GM03348 (cell line): ENCODE measurements around the gene TRAPPC10.

Experiments used
- DNase-seq: peaks from one replicate; pipeline ENCODE4 v3.0.0; 2012; ENCODE audit warnings: low spot score

Gene TRAPPC10

DNA sequence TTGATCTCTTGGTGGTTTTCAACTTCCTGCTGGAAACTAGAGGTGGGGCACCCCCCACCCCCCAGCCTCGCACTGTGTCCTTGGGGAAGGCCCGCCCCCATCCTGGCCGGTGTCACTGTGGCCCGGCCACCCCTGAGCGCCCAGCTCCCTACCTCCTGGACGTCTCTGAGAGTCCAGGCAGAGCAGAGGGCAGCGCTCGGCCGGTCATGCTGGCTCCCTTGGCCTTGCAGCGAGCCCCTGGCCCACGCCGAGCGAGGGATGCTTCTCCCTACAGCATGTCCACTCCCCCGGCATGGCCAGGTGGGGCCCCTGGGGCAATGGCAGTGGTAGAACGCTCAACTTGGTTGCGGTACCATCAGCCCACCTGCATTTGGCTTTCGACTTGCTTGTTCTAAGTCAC lies 28.7 kb upstream of the TRAPPC10 start:
- DNase-seq: no peak

DNA sequence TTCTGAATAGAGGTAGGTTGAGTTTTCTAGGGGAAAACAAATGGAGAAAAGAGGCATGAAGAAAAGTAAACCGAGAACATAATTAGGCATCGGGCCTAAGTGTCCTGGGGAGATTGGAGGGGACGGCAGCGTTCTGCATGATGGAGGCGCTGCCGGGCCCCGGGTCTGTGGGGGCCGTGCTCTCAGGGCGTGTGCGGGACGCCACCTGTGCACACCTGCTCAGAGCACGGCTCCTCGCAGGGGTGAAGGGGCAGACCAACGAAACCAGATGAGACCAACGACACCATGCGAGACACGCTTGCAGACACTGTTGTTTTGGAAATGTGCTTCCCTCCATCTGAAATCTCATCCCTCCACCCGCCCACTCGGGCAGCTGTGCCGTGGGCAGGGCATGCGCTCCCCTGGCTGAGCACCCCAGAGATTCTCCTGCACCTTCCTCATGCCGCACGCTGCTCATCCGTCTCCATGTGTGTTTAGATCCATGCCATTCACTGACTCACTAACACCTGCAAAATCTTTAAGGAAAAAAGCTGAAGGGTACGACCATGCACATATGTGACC lies 28.2 kb upstream of the TRAPPC10 start:
- DNase-seq: no peak

DNA sequence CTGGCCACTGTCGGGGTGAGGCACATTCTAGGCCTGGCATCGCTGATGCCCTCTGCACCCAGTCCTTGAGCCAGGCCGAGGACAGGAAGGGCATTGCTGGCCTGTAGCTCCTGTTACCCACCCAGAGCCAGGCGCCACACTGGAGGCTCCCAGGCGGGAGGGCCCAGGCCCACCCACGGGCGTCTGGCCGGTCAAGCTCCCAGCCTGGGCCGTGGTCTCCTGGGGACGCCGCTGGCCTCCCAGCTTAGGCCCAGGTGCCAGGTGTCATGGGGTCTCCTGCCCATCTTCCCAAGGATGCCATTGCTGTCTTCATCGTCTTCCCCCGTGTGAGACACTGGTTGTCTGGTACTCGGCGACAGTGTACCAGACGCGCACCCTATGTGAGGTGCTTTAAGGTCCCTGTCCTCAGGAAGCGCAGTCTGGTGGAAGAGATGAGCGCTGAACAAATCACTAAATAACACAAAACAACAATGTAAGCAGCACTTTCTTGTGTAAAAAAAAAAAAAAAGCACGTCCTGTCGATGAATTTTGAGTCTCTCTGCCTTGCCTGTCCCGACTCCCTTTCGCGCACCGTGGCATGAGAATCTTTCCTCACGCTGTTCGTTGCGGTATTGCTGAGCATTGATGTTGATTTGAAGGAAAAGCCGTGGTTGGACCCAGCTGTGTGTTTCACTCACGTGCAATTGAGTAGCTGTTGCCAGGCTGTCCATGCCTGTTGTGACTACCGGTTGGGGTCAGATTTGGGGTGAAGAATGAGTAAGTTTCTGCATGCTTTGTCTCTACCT lies 27.0 kb upstream of the TRAPPC10 start:
- no peak for DNase-seq

DNA sequence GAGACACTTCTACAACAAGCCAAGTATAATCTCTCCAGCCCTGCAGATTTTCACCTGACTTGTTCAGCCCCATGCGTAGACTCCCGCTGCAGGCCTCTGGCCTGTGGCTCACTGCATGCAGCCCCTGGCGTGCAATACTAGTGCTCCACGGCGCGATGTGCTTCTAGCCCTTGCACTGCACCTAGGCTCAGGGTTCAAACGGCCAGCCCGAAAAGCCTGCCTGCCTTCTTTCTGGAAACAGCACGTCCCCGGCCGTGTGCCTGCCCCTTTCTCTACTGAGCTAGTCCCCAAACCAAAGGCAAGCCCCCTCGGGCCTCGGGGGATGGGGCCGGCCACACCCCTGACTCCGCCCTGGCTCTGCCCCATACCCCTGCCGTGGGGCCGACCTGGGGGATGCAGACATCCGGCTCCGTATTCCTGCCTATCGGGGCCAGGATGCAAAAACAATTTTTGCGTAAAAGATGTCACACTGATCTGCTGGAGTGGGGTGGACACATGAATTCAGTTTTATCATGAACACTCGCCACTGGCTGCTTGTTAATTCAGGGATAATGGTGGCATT lies 26.3 kb upstream of the TRAPPC10 start:
- DNase-seq: no peak

DNA sequence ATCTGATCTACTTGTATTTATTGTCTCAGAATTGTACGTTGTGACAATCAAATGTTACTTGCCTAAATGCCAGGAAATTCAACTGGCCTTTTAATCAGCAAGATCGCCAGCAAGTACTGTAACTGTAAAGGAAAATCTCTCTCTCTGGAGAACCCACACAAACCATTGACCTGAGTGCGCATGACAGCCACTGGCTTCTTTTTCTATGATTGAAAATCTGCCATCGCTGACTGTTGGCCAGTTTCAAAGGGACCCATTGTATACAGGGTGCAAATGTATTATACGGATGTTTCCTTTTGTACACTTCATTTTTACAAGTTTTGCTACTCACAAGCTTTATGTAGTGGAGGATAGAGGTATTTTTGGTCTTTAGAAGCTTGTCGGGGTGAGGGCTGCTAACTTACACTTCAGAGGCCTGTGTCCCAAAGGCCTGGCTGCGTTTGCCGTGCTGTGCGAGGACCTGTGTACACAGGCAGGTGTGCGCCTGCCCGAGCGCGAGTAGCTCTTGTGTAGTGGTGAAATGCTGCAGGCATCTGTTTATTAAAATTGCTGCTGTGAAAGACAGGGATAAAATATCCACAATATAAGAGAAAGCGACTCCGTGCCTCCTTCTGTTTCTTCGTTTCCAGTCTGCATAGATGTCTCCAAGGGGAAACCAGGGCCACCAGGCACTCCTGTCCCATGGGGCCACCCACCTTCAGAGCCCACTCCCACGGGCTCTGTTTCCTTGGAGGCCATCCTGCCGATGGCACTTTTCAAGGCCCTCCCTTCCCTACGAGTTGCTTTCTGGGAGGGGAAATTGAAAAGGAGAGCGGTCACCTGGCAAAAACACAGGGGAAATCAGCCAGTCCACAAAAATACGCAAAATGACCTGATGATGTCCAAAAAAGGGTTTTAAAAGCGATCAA lies 25.3 kb upstream of the TRAPPC10 start:
- DNase-seq: no peak

DNA sequence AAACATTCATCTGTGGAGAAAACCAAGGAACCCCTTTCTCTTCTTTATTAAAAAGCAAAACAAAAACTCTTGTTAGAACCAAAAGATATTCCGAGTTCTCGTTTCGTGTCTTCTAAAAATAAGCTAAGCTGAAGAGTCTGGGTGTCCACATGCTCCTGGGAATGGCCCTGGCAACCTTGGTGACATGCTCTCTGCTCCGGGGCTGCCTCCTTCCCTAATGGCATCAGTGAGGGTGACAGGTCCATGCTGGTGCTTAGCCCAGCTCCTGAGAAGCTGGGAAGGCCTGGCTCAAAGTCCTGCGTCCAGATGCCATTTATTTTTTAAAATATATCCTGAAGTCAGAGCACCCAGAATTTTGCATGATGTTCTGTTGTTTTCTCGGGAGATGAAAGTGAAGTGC lies 24.6 kb upstream of the TRAPPC10 start:
- no peak for DNase-seq

DNA sequence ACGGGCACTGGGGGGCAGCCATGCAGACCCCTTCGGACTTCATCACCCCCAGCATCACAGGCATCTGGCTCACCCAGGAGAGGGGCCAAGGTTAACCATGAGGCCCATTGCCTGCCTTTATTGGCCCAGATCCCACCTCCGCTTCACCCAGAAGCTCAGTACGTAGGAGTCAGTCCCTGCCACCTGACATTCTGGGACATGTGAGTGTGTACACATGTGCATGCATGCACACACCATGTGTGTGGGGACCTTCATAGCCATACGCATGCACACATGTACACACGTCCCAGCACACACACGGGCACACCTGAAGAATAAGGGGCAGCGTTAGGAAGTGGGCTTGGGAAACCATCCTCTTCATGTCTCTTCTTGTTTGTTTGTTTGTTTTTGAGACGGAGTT lies 24.1 kb upstream of the TRAPPC10 start:
- no peak for DNase-seq

DNA sequence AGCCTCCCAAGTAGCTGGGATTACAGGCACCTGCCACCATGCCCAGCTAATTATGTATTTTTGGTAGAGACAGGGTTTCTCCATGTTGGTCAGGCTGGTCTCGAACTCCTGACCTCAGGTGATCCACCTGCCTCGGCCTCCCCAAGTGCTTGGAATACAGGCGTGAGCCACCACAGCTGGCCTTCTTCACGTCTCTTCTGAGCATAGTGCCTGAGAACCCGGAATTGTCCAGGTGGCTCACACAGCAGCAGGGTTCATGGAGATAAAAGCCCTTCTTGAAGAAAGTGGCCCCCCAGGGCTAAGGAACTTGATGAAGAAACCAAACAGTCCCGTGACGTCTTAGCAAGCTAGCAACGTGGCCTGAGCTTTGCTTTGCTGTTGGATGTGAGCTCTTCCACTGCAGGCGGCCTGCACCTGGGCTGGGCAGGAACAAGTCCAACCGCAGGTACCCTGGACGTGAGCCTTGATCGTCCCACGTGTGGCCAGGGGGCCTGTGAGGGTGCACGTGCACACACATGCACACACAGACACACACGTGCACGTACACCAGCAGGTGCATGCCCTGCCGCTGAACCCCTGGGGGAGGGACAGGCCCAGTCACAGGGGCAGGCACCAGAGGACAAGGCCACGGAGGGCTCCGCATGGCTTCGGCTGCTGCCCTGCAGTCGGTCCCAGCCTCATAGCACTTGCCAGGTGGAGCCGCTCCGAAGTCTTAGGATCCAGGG lies 23.4 kb upstream of the TRAPPC10 start:
- no peak for DNase-seq

DNA sequence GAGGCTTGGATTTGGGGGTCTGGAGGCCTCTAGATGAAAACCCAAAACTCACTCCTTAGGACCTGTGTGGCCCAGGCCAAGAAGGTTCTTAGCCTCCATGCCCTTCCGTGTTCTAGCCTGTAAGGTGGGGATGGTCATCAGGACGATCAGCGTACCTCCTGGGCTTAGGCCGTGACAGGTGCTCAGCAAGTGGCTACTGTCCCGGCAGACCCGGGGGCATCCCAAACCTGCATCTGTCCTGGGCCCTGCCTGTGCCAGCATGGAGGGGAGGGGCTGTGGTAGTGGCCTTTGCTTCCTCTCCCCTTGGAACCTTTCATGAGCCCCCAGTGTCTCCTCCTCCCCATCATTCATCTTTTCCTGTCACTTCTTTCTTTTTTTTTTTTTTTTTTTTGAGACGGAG lies 22.7 kb upstream of the TRAPPC10 start:
- DNase-seq: no peak

DNA sequence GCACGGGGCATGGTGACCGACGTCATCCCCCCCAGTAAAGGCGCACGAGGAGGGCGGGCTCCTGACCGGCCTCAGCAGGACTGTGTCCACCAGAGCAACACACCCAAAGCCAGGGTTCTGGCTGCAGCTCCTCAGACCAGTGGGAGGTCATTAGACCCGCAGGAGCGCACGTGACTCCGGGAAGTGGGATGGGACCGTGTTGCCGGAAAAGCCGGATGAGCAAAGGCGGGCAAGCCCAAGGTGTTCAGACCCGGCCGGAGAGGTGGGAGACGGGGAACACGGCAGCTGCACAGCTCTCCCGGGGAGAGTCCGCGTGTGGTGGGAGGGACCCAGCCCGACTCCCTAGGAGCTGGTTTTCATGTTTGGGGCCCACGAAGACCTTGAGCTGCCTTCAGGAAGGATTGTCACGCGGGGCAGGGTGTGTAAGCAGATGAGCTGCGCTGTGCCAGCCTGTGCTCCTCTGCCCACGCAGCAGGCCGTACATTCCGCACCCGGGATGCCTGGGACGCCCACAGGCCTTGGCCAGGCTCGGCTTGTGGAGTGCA lies 20.6 kb upstream of the TRAPPC10 start:
- no peak for DNase-seq

DNA sequence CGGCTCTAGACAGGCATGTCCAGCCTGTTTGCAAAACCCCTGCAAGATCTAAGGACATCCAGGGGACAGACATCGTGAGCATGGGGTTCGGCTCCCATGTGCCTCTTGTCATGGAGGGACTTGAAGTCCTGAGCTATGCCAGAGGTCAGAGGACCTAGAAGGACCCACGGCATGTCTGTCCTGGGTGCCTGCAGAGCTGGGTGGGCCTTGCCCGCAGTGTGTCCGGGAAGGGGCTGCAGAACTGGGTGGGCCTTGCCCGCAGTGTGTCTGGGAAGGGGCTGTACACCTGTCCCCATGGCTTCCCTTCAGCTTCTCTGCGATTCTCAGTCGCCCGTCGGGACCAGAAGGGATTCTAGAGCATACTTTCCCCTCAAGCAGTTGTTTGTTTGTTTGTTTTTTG lies 20.0 kb upstream of the TRAPPC10 start:
- DNase-seq: no peak

DNA sequence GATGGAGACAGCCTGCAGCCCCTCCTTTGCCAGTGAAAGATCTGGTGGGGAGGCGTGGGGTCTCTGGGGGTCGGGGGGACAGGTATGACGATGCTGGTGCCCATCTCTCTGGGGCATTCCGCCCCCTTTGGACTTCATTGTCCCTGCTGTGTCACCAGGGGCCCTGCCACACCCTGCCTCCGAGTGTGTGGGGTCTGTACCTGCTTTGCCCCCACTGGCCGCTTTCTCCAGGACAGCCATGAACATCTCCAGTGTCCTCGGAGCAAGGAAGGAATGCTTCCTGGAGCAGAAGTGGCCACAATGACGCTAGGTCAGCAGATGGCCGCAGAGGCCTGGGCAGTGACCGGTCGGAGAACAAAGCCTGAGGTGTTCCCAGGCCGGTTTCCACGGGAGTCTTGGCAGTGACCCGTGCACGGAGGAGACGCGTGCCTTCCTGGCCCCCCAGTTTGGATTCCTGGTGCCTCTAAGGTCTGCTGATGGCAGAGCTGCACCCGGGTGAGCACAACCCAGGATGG lies 18.6 kb upstream of the TRAPPC10 start:
- no peak for DNase-seq

DNA sequence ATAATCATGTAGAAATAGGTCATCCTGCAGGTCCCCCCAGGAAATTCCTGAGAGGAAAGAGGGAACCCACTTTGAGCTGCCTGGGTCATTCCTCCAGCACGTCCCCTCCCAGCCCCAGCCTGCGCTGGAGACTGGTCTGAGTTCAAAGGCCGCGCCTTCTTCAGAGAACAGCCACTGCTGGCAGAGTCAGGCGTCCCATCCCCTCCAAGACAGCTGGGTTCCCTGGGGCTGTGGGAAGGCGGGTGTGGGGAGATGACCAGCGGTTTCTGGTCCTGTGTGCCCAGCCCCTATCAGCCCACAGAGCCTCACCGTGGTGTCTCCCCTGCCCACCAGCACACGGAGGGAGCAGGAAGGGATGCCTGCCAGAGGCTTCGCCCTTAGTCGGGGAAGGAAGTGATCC lies 18.0 kb upstream of the TRAPPC10 start:
- DNase-seq: no peak

DNA sequence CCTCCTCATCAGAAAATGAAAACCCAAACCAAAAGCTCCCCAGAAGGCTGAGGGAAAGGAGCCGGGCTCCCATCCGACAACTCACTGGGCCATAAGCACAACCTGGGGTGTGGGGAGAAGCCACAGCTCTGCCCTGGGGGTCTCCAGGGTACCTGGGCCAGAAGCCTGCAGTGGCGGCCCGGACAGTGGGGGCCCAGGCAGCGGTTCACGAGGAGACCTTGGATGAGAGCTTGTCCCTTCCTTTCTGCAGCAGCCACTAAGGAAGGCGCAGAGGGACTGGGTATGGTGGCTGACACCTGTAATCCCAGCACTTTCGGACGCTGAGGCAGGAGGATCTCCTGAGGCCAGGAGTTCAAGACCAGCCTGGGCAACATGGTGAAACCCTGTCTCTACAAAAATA lies 17.5 kb upstream of the TRAPPC10 start:
- no peak for DNase-seq

DNA sequence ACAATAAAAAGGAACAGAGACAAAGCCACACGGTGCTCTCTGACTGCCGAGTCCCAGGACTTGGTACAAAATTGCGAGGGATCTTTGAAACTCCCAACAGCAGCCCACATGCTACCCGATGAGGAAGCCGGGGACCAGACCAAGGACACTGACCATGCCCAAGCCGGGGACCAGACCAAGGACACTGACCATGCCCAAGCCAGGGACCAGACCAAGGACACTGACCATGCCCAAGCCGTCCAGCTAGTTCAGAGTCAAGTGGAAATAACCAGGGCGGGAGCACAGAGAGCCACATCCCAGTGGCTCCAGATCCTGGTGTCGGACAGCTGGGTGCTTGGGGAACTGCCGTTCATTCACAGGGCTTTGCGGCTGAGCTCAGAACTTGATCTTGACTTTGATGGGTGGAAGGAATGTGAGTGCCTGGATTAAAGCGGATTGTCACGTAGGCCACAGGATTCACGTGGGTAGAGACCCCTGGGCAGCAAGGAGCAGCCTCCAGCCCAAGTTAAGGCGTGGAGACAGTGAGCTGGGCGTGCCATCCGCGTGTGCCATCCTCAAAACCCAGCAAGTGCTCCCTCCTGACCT lies 16.5 kb upstream of the TRAPPC10 start:
- DNase-seq: no peak

DNA sequence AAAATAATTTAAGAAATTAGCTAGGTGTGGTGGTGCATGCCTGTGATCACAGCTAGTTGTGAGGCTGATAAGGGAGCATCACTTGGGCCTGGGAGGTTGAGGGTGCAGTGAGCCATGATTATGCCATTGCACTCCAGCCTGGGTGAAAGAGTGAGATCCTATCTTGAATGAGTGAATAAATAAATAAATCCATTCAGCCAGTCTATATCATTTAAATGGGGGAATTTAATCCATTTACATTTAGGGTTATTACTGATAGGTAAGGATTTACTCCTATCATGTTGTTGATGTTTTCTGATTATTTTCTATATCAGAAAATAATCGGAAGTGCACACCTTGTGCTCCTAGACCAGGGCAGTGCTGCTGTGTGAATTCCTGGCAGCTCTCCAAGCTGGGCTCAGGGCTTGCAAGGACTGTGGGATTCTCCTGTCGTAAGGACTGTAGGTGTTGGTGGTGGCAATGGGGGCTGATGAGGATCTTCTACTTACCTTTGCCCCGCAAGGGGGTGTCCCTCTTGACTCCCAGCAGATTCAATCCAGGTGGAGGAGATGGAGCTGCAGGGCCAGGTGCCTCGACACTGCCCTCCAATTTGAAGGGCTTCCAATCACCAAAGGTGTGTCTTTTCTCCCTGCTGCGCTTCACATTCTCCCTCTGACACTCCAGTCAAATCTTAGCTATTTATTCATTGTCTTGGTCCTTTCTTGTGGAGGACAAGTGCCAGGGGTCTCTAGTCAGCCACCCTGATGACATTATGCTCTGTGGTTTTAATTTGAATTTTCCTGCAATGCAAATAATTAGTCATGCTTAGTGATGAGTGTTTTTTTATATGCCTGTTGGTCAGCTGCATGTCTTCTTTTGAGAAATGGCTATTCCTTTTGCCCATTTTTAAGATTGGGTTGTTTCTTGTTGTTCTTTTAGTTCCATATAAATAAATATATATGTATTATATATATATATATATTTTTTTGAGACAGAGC lies 14.1 kb upstream of the TRAPPC10 start:
- DNase-seq: no peak

DNA sequence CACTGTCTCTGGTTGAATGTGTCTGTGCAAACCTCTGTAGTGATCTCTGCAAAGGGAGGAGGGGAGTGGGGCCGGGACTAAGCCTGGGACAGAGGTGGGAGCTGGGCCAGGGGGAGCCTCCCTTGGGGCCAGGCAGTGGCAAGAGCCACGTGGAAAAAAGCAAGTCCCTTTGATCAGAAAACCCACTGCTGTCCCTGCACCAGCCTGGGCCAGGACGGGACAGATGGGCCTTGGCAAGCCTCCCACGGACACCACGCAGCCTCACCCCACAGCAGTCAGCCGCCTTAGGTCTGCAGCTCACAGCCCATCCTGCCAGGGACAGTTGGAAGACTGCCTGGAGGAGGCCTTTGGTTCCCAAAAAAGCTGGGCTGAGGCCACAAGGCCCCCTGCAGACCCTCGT lies 11.7 kb upstream of the TRAPPC10 start:
- DNase-seq: no peak

DNA sequence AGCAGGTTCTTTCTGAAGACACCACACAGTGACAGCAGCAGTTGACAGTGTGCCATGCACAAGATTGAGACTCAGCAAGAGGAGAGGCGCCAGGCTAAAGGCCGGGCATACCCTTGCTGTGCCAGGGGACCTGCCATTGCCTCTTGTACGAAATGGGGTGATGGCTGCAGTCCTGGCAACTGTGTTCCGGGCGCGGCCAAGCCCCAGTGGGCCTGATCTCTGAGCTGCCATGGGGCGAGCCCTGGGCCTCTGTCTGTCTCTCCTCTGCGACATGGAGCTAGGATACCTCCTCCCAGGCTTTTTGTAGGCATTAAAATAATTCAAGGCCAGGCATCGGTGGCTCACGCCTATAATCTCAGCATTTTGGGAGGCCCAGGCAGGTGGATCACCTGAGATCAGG lies 9.6 kb upstream of the TRAPPC10 start:
- no peak for DNase-seq

DNA sequence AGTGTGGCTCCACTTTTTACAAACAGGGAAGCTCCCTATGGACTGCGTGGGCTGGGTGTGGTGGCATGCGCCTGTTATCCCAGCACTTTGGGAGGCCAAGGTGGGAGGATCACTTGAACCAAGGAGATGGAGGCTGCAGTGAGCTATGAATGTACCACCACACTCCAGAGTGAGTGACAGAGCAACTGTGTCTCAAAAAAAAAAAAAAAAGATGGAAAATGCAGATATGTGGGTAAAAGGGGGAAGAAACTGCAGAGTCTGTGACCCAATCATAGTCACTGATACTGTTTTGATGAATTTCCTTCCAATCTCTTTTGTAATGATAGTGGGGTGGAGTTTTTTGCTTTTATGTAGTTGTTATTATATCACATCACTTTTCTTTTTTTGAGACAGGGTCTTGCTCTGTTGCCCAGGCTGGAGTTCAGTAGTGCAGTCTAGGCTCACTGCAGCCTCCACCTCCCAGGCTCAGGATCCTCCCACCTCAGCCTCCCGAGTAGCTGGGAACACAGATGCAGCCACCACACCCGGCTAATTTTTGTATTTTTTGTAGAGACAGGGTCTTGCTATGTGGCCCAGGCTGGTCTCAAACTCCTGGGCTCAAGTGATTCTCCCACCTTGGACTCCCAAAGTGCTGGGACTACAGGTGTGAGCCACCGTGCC lies 8.7 kb upstream of the TRAPPC10 start:
- DNase-seq: no peak
